Measurements from ENCODE around the gene RNF180.

DNA sequence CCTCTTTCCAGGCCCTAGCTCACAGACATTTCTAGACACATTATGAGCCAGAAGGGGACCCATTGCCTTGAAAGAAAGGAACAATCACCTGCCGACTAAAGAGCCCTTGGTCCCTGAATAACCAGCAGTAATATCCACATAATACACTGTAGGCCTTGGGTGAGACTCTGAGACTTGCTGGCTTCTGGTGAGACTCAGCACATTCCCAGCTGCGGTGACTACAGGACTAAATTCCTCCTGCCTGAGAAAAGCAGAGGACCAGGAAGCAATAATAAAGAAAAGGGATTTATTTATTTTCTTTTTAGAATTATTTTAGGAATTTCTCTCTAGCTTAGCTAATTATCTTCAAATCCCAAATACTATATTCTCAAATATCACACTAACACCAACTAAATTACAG, 252.4 kb downstream of the RNF180 start:
- TF ChIP-seq EZH2 (IDR thresholded peaks at IDR 0.05) = no peak
- no peak for TF ChIP-seq POLR2AphosphoS5 (IDR thresholded peaks at IDR 0.05; ENCODE audit: borderline replicate concordance, low read depth, low read length)
- no peak for TF ChIP-seq FOXP2 (optimal IDR thresholded peaks at IDR 0.05; ENCODE audit: control extremely low read depth, extremely low read length, insufficient read depth)
